HG02840 (cell line): Measurements from ENCODE around the gene DSCAM.

ENCODE experiments used
- ATAC-seq: cut with Tn5 transposase; IDR thresholded peaks from one replicate; pipeline ENCODE4 v1.9.1; 2021; ENCODE audit warnings: mild to moderate bottlenecking, moderate library complexity, moderate number of reproducible peaks; ENCODE audit not compliant: unreplicated experiment, low FRiP score

Gene DSCAM

DNA sequence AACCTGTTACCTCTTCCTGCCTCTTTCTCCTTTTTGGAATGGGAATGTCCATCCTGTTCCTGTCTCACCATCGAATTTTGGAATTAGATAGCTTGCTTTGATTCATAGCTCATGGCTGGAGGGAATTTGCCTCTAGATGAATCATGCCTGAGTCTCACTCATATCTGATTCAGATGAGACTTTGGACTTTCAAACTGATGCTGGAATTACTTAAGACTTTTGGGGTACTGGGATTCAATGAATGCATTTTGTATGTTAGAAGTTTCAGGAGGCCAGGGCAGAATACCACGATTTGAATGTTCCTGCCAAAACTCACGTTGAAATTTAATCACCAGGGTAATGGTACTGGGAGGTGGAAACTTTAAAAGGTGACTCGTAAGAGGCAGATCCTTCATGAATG lies 132.4 kb downstream of the DSCAM start:
- no peak for ATAC-seq

GRCh38 chr21:40707656-40708244 lies 139.2 kb downstream of the DSCAM start:
- ATAC-seq, result no peak

DNA sequence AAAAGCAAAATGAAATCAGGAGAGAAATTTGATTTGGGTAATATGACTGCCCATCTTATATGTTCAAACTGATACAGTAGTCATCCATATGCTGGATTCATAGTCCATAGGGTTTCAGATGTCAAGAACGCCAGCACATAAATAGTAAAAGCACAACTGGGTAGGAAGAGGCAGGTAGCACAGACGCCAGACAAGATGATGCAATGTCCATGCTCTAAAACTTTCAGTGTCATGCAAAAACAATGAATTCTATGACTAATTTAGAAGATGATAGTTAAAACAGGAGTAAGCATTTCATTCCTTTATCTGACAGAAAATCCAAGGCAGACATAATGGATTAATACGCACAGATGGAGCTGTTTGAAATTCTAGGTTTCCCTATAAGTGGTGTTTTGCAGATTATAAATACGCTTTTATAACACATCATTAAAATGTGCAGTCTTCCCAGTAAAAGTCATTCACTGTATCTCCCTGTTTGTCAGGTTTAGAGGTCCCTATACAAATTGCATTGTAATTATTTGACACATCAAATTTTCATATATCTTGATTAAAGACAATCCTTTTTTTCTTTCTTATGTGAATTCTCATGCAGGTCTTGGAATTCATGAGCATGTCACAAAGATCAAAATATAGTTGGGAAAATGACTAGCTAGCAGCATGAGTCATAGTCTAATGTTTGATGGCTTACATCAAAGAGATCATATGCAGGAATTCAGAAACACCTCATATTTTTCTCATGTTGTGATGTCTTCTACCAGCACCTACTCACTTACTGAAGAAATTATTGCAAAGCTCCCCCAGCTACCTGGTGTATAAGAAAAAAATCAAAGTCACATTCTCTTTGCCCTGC lies 139.9 kb downstream of the DSCAM start:
- ATAC-seq, result no peak

DNA sequence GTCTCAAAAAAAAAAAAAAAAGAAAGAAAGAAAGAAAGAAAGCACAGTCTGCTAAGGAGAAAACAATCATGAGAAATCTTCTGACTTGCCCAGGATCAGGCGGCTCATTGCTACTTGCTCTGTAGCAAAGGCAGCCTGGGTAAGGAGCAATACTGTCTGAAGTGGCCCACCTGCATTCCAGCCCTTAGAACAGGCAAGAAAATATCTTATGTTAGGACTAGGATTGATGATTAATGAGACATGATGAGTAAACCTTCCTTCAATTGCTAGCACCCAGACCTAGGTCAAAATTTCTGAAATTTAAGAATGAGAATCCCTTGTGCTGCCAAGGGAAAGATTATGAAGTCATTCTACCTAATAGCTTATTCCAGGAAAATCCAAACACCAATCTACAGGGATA lies 140.8 kb downstream of the DSCAM start:
- ATAC-seq, result no peak

DNA sequence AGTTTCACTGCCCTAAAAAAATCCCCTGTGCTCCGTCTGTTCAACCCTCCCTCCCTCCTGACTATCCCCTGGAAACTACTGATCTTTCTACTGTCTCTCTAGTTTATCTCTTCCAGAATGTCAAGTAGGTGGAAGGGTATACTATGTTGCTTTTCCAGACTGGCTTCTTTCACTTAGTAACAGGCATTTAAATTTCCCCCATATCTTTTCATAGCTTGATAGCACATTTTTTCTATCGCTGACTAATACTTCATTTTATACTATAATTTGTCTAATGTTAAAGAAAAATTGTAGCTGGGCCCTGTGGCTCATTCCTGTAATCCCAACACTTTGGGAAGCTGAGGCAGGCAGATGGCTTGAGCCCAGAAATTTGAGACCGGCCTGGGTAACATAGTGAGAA lies 142.8 kb downstream of the DSCAM start:
- ATAC-seq, result no peak

- ATAC-seq, result no peak
Measured at GRCh38 chr21:40699366-40699765, 147.6 kb downstream of the DSCAM start.

GRCh38 chr21:40696246-40696645 lies 150.7 kb downstream of the DSCAM start:
- no peak for ATAC-seq

DNA sequence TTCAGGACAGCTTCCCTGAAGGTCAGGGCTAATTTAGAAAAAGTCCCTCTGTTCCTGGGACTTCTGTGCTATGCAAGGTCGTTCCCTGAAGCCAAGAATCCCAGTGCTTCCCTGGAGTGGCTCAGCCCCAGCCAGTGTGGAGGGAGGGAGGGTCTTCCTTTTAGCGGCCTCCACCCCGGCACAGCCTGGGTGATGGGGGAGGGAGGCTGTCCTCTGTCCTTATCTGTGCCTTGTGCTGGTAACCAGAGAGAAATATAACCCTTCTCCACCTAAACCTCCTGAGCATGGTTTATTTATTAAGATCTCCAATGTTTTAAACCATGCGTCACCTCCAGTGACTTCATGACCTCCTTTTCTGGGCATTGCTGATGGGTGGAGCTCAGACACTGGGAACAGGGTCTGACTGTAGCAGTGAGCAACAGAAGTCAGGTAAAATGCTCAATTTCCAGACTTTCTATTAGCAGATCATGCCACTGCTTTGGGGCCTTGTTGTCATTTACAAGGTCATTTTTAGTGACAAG lies 157.1 kb downstream of the DSCAM start:
- no peak for ATAC-seq

DNA sequence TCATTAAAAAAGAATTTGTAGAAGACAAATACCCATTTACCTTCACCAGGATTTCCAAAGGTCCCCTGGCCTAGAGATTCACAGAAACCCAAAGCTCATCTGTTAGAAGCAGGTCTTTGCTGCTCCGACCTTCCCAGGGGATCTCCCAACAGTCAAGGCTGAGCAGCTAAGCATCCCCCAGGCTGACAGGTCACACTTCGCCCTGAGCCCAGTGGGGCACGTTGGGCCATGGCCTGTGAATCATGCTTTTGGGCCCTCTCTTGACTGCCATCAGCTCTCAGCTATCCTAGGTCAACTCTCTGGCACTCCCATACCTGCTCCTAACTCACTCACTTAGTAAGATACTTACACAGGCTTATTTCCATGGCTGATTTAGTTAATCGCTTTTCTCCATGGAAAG lies 157.7 kb downstream of the DSCAM start:
- no peak for ATAC-seq

DNA sequence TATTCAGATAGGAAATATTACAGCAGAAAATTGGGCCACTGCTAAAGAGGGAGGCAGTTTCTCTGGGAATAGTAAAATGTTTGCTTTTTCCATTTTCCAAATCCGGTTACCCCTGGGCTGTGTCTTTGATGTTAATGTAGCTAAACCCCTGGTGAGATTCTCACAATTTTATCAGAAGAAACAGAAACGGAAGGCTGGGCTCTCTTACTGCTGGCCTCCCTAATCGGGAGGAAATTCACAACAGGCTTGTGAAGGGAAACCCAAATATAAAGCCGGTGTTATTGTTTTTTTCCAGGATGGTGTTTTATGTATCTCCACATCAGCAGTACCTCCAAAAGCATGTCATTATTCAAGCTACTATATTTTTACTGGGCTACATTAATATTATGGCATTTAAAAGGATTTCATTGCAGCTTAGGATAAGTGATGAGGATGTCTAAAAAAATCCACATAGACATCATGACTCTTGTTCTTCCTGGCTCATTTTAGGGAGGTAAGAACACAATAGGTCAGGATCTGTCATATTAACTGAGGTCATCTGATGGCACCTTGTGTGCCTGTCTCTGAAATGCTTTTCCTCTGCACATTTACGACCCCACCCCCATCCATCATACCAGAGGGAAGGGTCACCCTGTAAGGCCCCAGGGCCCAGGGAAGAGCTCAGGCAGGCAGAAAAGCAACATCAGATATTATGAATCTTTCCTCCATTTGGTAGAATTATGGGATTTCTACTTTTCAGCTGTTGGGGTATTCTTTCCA lies 158.7 kb downstream of the DSCAM start:
- ATAC-seq, result no peak

DNA sequence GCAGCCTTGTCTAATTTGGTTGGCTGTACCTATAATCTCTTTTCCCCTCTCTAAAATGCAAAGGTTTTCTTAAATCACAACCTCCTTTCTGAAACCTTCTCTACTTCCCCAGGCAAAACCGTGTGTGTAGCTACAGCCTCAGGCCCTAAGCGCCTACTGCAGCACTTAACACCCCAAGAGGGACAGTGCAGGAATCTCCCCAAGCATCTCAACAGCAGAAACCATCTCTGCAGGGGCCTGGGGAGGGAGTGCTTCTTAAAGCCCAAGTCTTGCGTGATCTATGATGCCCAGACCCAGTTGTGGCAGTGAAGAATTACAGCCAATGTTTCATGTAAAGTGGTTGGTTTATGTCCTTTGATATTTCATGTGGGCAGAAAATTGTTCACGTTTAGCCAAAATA lies 159.3 kb downstream of the DSCAM start:
- ATAC-seq, result no peak

- ATAC-seq, result no peak
Measured at GRCh38 chr21:40686526-40686925, 160.4 kb downstream of the DSCAM start.

DNA sequence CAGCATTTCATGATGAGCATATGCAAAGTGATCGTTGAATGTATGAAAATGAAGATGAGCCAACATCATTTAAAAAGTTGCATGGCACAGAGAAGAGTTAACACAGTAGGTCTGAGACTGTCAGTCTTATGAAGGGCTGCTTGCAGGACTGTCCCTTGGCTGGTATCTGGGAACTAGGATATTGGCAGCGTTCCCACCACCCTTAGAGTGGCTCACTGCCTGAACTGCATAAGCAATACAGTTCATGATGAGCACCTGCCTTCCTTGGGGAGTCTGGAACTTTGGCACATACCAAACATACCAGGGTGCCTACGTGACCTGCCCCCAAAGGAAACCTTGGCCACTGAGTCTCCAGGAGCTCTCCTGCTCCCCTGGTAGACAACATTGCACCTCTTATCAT lies 161.8 kb downstream of the DSCAM start:
- no peak for ATAC-seq

GRCh38 chr21:40684726-40685125 lies 162.2 kb downstream of the DSCAM start:
- no peak for ATAC-seq

- no peak for ATAC-seq
Measured at GRCh38 chr21:40683349-40683748, 163.6 kb downstream of the DSCAM start.

DNA sequence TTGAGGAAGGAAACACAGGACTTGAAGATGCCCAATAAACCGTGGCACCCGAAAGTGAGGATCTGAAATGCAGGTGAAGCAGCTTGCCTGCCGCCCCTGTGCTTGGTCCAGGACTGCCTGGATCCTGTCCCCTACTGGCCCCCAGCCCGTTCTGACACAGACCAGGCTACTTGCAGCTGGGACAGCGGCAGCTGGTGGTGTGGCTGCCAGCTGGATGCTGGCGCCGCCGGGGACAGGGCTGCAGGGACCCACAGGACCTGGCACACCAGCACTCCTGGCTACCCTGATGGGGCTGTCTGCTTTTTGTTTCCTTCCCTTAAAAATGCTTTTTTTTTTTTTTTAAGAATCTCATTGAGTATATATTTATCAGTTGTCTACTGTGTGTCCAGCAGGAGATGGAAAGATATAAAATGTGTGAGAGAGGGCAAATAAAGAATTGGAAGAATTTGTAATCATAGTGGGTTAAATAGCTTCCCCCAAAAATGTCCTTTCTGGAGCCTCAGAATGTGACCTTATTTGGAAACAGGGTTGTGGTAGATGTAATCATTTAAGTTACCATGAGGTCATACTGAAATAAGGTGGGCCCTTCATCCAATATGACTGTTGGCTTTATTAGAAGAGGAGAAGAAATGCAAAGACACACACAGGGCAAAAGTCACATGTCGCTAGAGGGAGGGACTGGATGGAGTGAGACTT lies 165.6 kb downstream of the DSCAM start:
- ATAC-seq, result no peak

DNA sequence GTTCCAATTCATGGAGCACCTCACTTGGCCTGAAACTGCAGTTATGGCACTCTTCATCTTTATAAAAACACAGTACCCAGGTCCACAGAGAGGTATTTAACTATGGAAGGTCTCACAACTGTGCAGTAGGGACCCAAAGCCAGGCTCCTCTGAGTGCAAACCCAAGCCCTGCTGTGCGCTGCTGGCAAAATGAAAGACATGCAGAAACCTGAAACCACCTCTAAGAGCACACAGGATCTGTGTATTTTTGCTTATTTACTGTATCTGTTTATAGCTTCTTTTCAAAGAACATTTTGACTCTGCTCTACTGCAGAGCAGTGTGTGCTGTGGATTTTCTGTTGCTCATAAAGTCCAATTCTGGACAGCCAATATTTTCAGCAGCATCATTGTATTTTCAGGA lies 166.6 kb downstream of the DSCAM start:
- no peak for ATAC-seq

GRCh38 chr21:40678681-40679284 lies 168.2 kb downstream of the DSCAM start:
- ATAC-seq, result no peak

GRCh38 chr21:40675017-40675416 lies 171.9 kb downstream of the DSCAM start:
- no peak for ATAC-seq

GRCh38 chr21:40672602-40673001 lies 174.4 kb downstream of the DSCAM start:
- no peak for ATAC-seq
